ENCODE results near the gene PCDH9. TPM values are rescaled to one million over a fixed set of nuclear protein-coding genes. Genes with fewer than 3 reads are reported as not detected.

The PCDH9 gene
- total and polyA plus RNA-seq, 7 experiments from 2014 or later: 0.08 to 1.3 (median 0.21) TPM

GRCh38 chr13:66489586-66489985, 740.5 kb downstream of the PCDH9 start:
- Histone ChIP-seq H3K4me3 (ENCODE audit: low read length) (no peak overlapping the region), H3K36me3 (ENCODE audit: control insufficient read depth in 2 of 3, insufficient read depth in 3 of 3, low read length in 3 of 3) (no peaks in the 10 kb centered on the region), H3K4me1 (ENCODE audit: control insufficient read depth in 2 of 2, insufficient read depth in 2 of 2, low read length in 2 of 2) (no peaks in the 10 kb centered on the region), H3K27me3 (ENCODE audit: control insufficient read depth in 2 of 2, insufficient read depth in 2 of 2, low read length in 2 of 2) (no peaks in the 10 kb centered on the region), H3K9me3 (ENCODE audit: control insufficient read depth in 2 of 3, low read length in 3 of 3) (no peaks in the 10 kb centered on the region), H3K27ac (ENCODE audit: low read depth, low read length) (no peak overlapping the region)
- ATAC-seq: no peak
- Mint-ChIP-seq H3K4me1 (no peaks in the 10 kb centered on the region), H3K27ac (no peak overlapping the region), H3K4me3 (no peak overlapping the region), H3K36me3 (no peaks in the 10 kb centered on the region), H3K27me3 (no peaks in the 10 kb centered on the region), H3K9me3 (peaks cover 0 to 4% (median 0%) of the 10 kb centered on the region in 11 donors)
- no peak for DNase-seq
- POLR2A ChIA-PET: no interaction called here
- CTCF ChIA-PET: no interaction called here
- intact Hi-C loops (cut with micrococcal nuclease): no loop called here

DNA sequence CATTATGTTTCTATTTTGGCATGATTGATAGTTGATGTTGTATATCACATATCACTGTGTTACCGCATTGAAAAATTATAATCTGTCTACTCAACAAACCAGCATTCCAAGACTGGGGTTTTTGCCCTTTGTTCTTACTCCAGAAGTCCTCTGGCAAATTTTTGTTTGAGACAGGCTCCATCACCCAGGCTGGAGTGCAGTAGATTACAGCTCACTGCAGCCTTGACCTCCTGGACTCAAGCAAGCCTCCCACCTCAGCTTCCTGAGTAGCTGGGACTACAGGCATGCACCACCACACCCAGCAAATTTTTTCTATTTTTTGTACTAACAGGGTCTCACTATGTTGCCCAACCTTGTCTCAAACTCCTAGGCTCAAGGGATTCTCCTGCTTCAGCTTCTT, 741.0 kb downstream of the PCDH9 start:
- ChIA-PET POLR2A (no interaction called here), CTCF (interaction anchor here (0.5 kb wide), 1 partner anchor 1328 kb away, joined by 3 read pairs; no protein-coding TSS in a partner anchor)
- Histone ChIP-seq H3K9me3 (ENCODE audit: control insufficient read depth in 2 of 3, low read length in 3 of 3) (no peaks in the 10 kb centered on the region), H3K27ac (ENCODE audit: low read depth, low read length) (no peak overlapping the region), H3K27me3 (ENCODE audit: control insufficient read depth in 2 of 2, insufficient read depth in 2 of 2, low read length in 2 of 2) (no peaks in the 10 kb centered on the region), H3K4me1 (ENCODE audit: control insufficient read depth in 2 of 2, insufficient read depth in 2 of 2, low read length in 2 of 2) (no peaks in the 10 kb centered on the region), H3K36me3 (ENCODE audit: control insufficient read depth in 2 of 3, insufficient read depth in 3 of 3, low read length in 3 of 3) (no peaks in the 10 kb centered on the region), H3K4me3 (ENCODE audit: low read length) (no peak overlapping the region)
- intact Hi-C loops (cut with micrococcal nuclease): no loop called here
- H3K9me3 Mint-ChIP-seq: peaks cover 0 to 4% (median 0%) of the 10 kb centered on the region in 11 donors
- H3K27ac Mint-ChIP-seq: no peak overlapping the region
- DNase-seq: no peak
- ATAC-seq: no peak
- H3K36me3 Mint-ChIP-seq: no peaks in the 10 kb centered on the region
- no peak overlapping the region for H3K4me3 Mint-ChIP-seq
- no peaks in the 10 kb centered on the region for H3K4me1 Mint-ChIP-seq
- no peaks in the 10 kb centered on the region for H3K27me3 Mint-ChIP-seq

DNA sequence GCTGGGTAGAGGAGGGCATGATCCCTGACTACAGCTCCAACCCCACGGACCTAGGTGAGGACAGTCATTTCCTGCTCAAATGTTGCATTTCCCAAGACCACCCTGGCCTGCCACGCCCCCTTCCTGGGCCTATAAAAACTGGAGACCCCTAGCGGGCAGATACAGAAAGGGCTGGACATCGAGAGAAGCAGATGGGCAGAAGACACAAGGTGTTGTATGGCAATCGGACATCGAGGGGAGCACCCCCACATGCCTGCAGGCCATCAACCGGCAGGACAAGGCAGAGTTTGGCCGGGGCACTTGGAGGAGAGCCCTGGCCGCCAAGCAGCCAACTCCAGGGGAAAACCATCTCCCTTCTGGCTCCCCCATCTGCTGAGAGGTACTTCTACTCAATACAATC, 746.4 kb downstream of the PCDH9 start:
- Histone ChIP-seq H3K4me1 (ENCODE audit: control insufficient read depth in 2 of 2, insufficient read depth in 2 of 2, low read length in 2 of 2) (no peaks in the 10 kb centered on the region), H3K4me3 (ENCODE audit: low read length) (no peak overlapping the region), H3K27ac (ENCODE audit: low read depth, low read length) (no peak overlapping the region), H3K9me3 (ENCODE audit: control insufficient read depth in 2 of 3, low read length in 3 of 3) (no peaks in the 10 kb centered on the region), H3K36me3 (ENCODE audit: control insufficient read depth in 2 of 3, insufficient read depth in 3 of 3, low read length in 3 of 3) (no peaks in the 10 kb centered on the region), H3K27me3 (ENCODE audit: control insufficient read depth in 2 of 2, insufficient read depth in 2 of 2, low read length in 2 of 2) (no peaks in the 10 kb centered on the region)
- Mint-ChIP-seq H3K36me3 (no peaks in the 10 kb centered on the region), H3K4me1 (no peaks in the 10 kb centered on the region), H3K9me3 (peaks cover 0 to 4% (median 0%) of the 10 kb centered on the region in 11 donors), H3K27me3 (no peaks in the 10 kb centered on the region), H3K27ac (no peak overlapping the region), H3K4me3 (no peak overlapping the region)
- intact Hi-C loops (cut with micrococcal nuclease): no loop called here
- CTCF ChIA-PET: no interaction called here
- DNase-seq (no peak), ATAC-seq (no peak)
- POLR2A ChIA-PET: no interaction called here

DNA sequence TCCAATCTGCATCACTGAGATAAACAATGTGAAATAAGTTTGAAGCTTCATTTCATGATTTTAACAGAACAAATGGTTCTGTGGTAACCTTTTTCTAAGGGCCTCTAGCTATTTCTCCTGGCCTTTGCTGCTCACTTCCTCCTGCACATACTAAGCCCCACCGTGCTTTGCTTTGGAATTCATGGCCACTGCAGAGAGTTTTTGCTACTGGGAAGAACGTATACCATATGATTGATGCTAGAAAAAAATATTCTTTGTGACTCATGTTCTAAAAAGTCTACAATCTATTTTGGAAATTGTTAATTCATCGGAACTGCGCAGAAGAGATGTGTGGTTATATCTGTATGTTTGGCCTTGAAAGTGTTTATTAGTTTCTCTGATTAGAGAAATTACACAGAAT, 747.3 kb downstream of the PCDH9 start:
- no peaks in the 10 kb centered on the region for H3K4me1 Mint-ChIP-seq
- H3K27me3 Mint-ChIP-seq: no peaks in the 10 kb centered on the region
- H3K36me3 ChIP-seq (ENCODE audit: control insufficient read depth in 2 of 3, insufficient read depth in 3 of 3, low read length in 3 of 3): no peaks in the 10 kb centered on the region
- H3K9me3 Mint-ChIP-seq: peaks cover 0 to 4% (median 0%) of the 10 kb centered on the region in 11 donors
- POLR2A ChIA-PET: no interaction called here
- ATAC-seq (no peak), DNase-seq (no peak)
- H3K27ac ChIP-seq (ENCODE audit: low read depth, low read length): no peak overlapping the region
- H3K27me3 ChIP-seq (ENCODE audit: control insufficient read depth in 2 of 2, insufficient read depth in 2 of 2, low read length in 2 of 2): no peaks in the 10 kb centered on the region
- no peaks in the 10 kb centered on the region for H3K36me3 Mint-ChIP-seq
- no peak overlapping the region for H3K4me3 Mint-ChIP-seq
- CTCF ChIA-PET: no interaction called here
- intact Hi-C loops (cut with micrococcal nuclease): no loop called here
- no peaks in the 10 kb centered on the region for H3K9me3 ChIP-seq (ENCODE audit: control insufficient read depth in 2 of 3, low read length in 3 of 3)
- no peak overlapping the region for H3K4me3 ChIP-seq (ENCODE audit: low read length)
- H3K4me1 ChIP-seq (ENCODE audit: control insufficient read depth in 2 of 2, insufficient read depth in 2 of 2, low read length in 2 of 2): no peaks in the 10 kb centered on the region
- no peak overlapping the region for H3K27ac Mint-ChIP-seq

DNA sequence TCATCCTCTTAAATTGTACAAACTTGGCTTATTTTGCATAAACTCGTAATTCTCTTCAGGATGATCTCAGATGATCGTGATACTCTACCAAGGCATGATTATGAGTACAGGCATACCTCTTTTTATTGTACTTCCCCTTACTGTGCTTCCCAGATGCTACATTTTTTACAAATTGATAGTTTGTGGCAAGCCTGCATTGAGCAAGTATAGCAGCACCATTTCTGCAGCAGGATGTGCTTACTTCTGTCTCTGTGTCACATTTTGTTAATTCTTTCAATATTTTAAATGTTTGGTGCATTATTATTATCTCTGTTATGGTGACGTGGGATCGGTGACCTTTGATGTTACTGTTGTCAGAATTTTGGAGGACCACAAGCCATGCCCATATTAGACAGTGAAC, 752.3 kb downstream of the PCDH9 start:
- no peaks in the 10 kb centered on the region for H3K27me3 ChIP-seq (ENCODE audit: control insufficient read depth in 2 of 2, insufficient read depth in 2 of 2, low read length in 2 of 2)
- no peaks in the 10 kb centered on the region for H3K9me3 ChIP-seq (ENCODE audit: control insufficient read depth in 2 of 3, low read length in 3 of 3)
- DNase-seq (no peak), ATAC-seq (no peak)
- no peaks in the 10 kb centered on the region for H3K4me1 ChIP-seq (ENCODE audit: control insufficient read depth in 2 of 2, insufficient read depth in 2 of 2, low read length in 2 of 2)
- intact Hi-C loops (cut with micrococcal nuclease): no loop called here
- Mint-ChIP-seq H3K27me3 (no peaks in the 10 kb centered on the region), H3K27ac (no peak overlapping the region), H3K4me3 (no peak overlapping the region), H3K9me3 (peaks cover 0 to 4% (median 0%) of the 10 kb centered on the region in 11 donors), H3K36me3 (no peaks in the 10 kb centered on the region), H3K4me1 (no peaks in the 10 kb centered on the region)
- no peaks in the 10 kb centered on the region for H3K36me3 ChIP-seq (ENCODE audit: control insufficient read depth in 2 of 3, insufficient read depth in 3 of 3, low read length in 3 of 3)
- no peak overlapping the region for H3K27ac ChIP-seq (ENCODE audit: low read depth, low read length)
- CTCF ChIA-PET: no interaction called here
- no peak overlapping the region for H3K4me3 ChIP-seq (ENCODE audit: low read length)
- POLR2A ChIA-PET: no interaction called here

GRCh38 chr13:66475061-66475460, 755.1 kb downstream of the PCDH9 start:
- ChIA-PET CTCF (no interaction called here), POLR2A (no interaction called here)
- DNase-seq: no peak
- Histone ChIP-seq H3K36me3 (ENCODE audit: control insufficient read depth in 2 of 3, insufficient read depth in 3 of 3, low read length in 3 of 3) (no peaks in the 10 kb centered on the region), H3K27me3 (ENCODE audit: control insufficient read depth in 2 of 2, insufficient read depth in 2 of 2, low read length in 2 of 2) (no peaks in the 10 kb centered on the region), H3K9me3 (ENCODE audit: control insufficient read depth in 2 of 3, low read length in 3 of 3) (no peaks in the 10 kb centered on the region), H3K4me3 (ENCODE audit: low read length) (no peak overlapping the region), H3K27ac (ENCODE audit: low read depth, low read length) (no peak overlapping the region), H3K4me1 (ENCODE audit: control insufficient read depth in 2 of 2, insufficient read depth in 2 of 2, low read length in 2 of 2) (no peaks in the 10 kb centered on the region)
- H3K9me3 Mint-ChIP-seq: peaks cover 0 to 2% (median 0%) of the 10 kb centered on the region in 11 donors
- H3K27ac Mint-ChIP-seq: no peak overlapping the region
- H3K4me3 Mint-ChIP-seq: no peak overlapping the region
- H3K36me3 Mint-ChIP-seq: no peaks in the 10 kb centered on the region
- no peaks in the 10 kb centered on the region for H3K4me1 Mint-ChIP-seq
- no peak for ATAC-seq
- H3K27me3 Mint-ChIP-seq: no peaks in the 10 kb centered on the region
- intact Hi-C loops (cut with micrococcal nuclease): no loop called here

- Mint-ChIP-seq H3K4me3 (no peak overlapping the region), H3K36me3 (no peaks in the 10 kb centered on the region), H3K9me3 (peaks cover 0 to 6% (median 1%) of the 10 kb centered on the region in 11 donors), H3K4me1 (no peaks in the 10 kb centered on the region), H3K27ac (no peak overlapping the region), H3K27me3 (no peaks in the 10 kb centered on the region)
- no peaks in the 10 kb centered on the region for H3K36me3 ChIP-seq (ENCODE audit: control insufficient read depth in 2 of 3, insufficient read depth in 3 of 3, low read length in 3 of 3)
- ChIA-PET CTCF (no interaction called here), POLR2A (no interaction called here)
- no peak overlapping the region for H3K4me3 ChIP-seq (ENCODE audit: low read length)
- DNase-seq (no peak), ATAC-seq (no peak)
- intact Hi-C loops (cut with micrococcal nuclease): no loop called here
- H3K27ac ChIP-seq (ENCODE audit: low read depth, low read length): no peak overlapping the region
- no peaks in the 10 kb centered on the region for H3K27me3 ChIP-seq (ENCODE audit: control insufficient read depth in 2 of 2, insufficient read depth in 2 of 2, low read length in 2 of 2)
- no peaks in the 10 kb centered on the region for H3K4me1 ChIP-seq (ENCODE audit: control insufficient read depth in 2 of 2, insufficient read depth in 2 of 2, low read length in 2 of 2)
- H3K9me3 ChIP-seq (ENCODE audit: control insufficient read depth in 2 of 3, low read length in 3 of 3): no peaks in the 10 kb centered on the region
Measured at GRCh38 chr13:66469745-66470144, 760.4 kb downstream of the PCDH9 start.
